Activated CD8-positive, alpha-beta memory T cell treated with anti-CD3 and anti-CD28 coated beads, Interleukin-2, amount 50 U/mL, for 4 hours (primary cell): Measurements from ENCODE around the gene CCBE1.
"Not testable (repeated sequence)": the region's sequence is repeated elsewhere in the genome, so short reads cannot be mapped to it uniquely, and the experiment has no call there.

Experiments used
- DNase-seq: peaks from one replicate; pipeline ENCODE4 v3.0.0-alpha.2; 2020

The CCBE1 gene

GRCh38 chr18:59697236-59697932 lies at the start of gene CCBE1:
Gene CCBE1, minus strand, starts transcription at chr18:59697423.
- peak; percentile 15 for DNase-seq

- no peak for DNase-seq
These were observed 47.1 kb upstream of the CCBE1 start for GRCh38 chr18:59744271-59744721.

- DNase-seq: no peak
These were observed 46.3 kb upstream of the CCBE1 start for GRCh38 chr18:59743566-59743965.

GRCh38 chr18:59742325-59743111 lies 45.3 kb upstream of the CCBE1 start:
- DNase-seq: no peak

GRCh38 chr18:59740141-59740540 lies 42.9 kb upstream of the CCBE1 start:
- DNase-seq: no peak

- no peak for DNase-seq
These were observed 40.6 kb upstream of the CCBE1 start for GRCh38 chr18:59737776-59738300.

GRCh38 chr18:59737335-59737734 lies 40.1 kb upstream of the CCBE1 start:
- not testable (repeated sequence) for DNase-seq

GRCh38 chr18:59736061-59736460 lies 38.8 kb upstream of the CCBE1 start:
- DNase-seq: no peak

GRCh38 chr18:59735269-59735860 lies 38.1 kb upstream of the CCBE1 start:
- no peak for DNase-seq

GRCh38 chr18:59733421-59733820 lies 36.2 kb upstream of the CCBE1 start:
- DNase-seq: no peak

GRCh38 chr18:59730896-59731295 lies 33.7 kb upstream of the CCBE1 start:
- DNase-seq: no peak

GRCh38 chr18:59729781-59730180 lies 32.6 kb upstream of the CCBE1 start:
- no peak for DNase-seq

GRCh38 chr18:59728816-59729215 lies 31.6 kb upstream of the CCBE1 start:
- DNase-seq: no peak

GRCh38 chr18:59725142-59725541 lies 27.9 kb upstream of the CCBE1 start:
- no peak for DNase-seq

- no peak for DNase-seq
These were observed 26.9 kb upstream of the CCBE1 start for GRCh38 chr18:59724103-59724502.

- no peak for DNase-seq
These were observed 24.7 kb upstream of the CCBE1 start for GRCh38 chr18:59721931-59722330.

GRCh38 chr18:59721211-59721610 lies 24.0 kb upstream of the CCBE1 start:
- no peak for DNase-seq

- DNase-seq: no peak
These were observed 22.4 kb upstream of the CCBE1 start for GRCh38 chr18:59719544-59720181.

GRCh38 chr18:59718464-59719157 lies 21.4 kb upstream of the CCBE1 start:
- no peak for DNase-seq

GRCh38 chr18:59718108-59718463 lies 20.9 kb upstream of the CCBE1 start:
- DNase-seq: no peak

- DNase-seq: no peak
These were observed 20.1 kb upstream of the CCBE1 start for GRCh38 chr18:59717291-59717690.

- DNase-seq: no peak
These were observed 18.7 kb upstream of the CCBE1 start for GRCh38 chr18:59715966-59716369.

- DNase-seq: no peak
These were observed 18.2 kb upstream of the CCBE1 start for GRCh38 chr18:59715445-59715844.
